Stimulated activated CD4-positive, alpha-beta T cell treated with anti-CD3 and anti-CD28 coated beads, Interleukin-12 subunit alpha, Interleukin-12 subunit beta, amount 100 ng/mL, for 4 hours (primary cell): ENCODE data around the gene SCT.

ENCODE experiments used
- DNase-seq: peaks from one replicate; pipeline ENCODE4 v3.0.0-alpha.2; 2020

Gene SCT

GRCh38 chr11:620935-621814 lies 5.8 kb downstream of the SCT start:
- no peak for DNase-seq

GRCh38 chr11:620201-620600 lies 6.8 kb downstream of the SCT start:
- DNase-seq = no peak

DNA sequence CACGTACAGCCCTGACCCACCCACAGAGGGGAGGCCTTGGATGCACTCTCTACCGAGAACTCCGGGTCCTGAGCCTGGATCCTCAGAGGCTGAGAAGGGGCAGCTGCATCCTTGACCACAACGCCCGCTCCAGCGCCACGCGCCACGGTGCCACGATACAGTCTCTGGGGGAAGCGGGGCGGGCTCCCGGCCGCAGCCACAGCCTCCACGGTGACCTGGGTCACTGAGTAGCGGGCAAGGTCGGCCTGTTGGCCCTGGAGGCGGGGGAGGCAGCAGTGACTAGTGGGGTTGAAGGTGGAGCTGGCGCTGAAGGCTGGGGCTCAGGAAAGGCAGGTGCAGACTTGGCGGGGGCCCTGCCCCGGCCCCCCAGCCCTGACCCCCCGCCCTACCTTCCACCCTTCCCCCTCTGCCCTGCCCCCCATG lies 7.3 kb downstream of the SCT start:
- no peak for DNase-seq

DNA sequence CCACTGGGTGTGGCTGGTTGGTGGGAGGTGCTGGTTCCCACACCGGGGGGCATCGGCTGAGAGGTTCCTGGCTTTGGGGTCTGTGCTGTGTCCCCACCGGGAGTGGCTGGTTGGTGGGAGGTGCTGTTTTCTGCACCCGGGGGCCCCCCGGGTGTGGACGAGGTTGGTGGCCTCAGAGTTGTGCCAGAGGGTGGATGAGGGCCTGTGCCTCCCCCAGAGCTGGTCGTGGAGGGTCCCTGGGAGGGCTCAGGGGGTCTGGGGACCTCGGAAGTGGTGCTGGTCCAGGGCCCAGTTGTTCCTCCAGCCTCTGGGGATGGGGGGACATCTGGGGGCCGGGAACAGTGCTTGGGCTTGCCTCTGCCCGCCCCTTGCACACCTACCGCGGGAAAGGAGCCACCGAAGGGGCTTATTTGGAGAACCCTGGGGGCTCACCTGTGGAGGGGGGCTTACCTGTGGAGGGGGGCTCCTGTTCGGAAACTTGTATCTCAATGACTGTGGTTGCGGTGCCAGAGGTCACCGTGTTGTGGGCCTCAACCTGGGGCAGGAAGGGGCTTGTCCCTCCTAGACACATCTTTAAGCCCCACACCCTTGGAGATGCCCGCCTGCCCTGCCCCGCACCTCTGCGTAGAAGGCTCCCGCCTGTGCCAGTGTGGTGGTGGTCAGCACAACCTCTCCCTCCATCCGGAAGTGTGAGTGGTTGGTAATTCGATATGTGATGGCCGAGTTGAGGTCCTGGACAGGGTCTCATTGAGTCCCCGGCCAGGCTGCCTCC lies 7.9 kb downstream of the SCT start:
- DNase-seq = no peak

- DNase-seq = no peak
Observed at GRCh38 chr11:617912-618682, 8.9 kb downstream of the SCT start.

GRCh38 chr11:617199-617911 lies 9.6 kb downstream of the SCT start:
- no peak for DNase-seq

GRCh38 chr11:616320-617198 lies 10.4 kb downstream of the SCT start:
- no peak for DNase-seq

DNA sequence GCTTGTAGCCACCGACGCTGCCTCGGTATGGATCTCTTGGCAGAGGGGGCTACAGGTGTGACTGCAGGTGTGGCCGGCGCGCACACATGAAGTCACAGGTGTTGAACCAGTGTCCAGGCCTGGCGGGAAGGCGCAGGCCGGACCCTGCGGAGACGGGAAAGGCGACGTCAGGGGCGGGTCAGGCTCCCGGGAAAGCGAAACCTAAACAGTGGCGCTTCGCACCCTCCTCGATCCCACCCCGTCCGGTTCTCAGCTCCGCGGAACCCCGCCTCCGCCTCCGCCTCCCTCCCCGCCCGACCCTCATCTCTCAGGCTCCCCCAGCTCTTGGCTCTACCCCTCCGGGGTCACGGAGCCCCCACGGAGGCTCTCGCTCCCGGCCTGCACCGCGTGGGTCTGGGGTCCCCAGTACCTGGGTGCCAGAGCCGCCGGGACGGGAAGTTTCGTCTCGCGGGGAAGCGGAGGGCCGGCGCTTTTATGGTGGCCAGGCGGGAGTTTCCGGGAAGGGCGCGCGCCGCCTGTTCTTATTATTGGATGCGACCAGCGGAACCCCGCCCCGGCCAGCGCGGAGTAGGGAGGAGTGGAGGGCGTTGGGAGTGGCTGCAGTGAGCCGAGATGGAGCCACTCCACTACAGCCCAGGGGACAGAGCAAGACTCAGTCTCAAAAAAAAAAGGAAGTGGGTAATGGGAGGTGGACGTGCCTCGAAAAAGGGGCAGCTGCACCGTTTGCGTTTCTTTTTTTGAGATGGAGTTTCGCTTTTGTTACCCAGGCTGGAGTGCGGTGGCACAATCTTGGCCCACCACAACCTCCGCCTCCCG lies 11.3 kb downstream of the SCT start, which contains the start of gene IRF7:
Gene IRF7, minus strand, starts transcription at position 447 of the 816 bp plus-strand sequence. CDS start 586 bp downstream, outside the sequence.
- DNase-seq = peak; percentile 78

DNA sequence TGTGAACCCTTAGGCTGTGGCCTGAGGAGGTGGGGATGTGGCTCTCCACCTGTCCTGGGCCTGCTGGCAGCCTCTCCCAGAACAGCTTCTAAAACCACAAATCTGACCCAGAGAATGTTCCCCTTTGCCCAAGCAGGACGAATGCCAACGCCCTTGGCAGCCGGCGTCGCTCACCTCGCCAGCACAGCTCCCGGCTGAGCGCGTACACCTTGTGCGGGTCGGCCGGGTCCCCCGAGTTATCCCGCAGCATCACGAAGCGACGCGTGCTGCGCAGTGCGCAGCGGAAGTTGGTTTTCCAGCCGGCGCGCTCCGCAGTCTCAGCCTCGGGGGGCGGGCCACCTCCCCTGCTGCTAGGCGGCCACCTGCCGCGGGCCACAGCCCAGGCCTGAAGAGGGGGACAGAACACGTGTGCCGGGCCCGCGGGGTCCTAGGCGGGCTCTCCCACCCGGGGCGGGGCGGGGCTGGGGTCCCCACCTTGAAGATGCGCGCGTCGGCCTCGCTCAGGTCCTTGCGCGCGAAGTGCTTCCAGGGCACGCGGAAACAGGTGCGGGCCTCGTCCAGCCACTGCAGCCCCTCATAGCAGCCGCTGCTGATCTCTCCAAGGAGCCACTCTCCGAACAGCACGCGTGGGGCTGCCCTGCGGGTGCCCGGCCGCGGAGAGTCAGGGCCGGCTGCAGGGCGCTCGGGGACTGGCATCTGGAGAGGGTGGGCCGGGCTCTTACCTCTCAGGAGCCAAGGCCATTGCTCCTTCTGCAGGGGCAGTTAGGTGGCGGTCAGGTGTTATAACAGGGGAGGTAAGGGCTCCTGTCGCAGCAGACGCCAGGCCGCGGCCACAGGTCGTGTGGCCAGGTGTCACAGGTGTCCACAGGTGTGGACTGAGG lies 12.1 kb downstream of the SCT start:
- DNase-seq = no peak

- DNase-seq = no peak
Observed at GRCh38 chr11:614021-614622, 12.9 kb downstream of the SCT start.

DNA sequence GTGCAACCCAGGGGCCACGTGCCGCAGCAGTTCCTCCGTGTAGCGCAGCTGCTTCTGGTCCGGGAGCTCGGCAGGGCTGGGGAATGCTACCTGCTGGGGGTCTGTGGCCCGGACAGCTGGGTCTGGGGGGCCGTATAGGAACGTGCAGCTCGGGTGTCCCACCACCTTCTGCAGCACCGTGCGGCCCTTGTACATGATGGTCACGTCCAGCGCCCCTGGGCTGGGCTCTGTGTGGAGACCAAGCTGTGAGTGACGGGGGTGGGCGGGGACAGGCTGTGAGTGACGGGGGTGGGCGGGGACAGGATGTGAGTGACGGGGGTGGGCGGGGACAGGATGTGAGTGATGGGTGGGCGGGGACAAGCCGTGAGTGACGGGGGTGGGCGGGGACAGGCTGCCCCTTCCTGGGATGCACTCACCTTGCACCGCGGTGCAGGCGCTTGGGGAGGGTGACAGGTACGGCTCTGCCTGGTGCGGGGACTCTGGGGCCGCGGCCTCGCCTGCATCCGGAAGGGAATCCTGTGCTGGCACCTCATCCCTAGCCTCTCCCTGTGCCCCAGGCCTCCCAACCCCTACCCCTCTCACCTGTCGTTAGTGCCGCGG lies 13.5 kb downstream of the SCT start:
- peak; percentile 79 for DNase-seq

DNA sequence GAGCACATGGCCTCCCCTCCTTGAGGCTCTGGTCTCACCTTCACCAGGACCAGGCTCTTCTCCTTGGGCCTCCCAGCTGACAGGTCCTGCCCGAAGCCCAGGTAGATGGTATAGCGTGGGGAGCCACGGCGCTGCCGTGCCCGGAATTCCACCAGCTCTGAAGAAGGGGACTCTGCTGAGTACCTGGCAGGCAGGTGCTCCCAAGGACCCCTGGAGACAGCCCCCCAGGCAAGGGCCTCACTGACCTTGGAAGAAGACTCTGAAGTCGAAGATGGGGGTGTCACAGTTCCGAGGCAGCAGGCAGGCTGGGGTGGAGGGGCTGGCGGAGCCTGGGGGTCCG lies 14.1 kb downstream of the SCT start:
- no peak for DNase-seq

- DNase-seq = no peak
Observed at GRCh38 chr11:612201-612960, 14.6 kb downstream of the SCT start.

- DNase-seq = no peak
Observed at GRCh38 chr11:611001-611996, 15.7 kb downstream of the SCT start.

DNA sequence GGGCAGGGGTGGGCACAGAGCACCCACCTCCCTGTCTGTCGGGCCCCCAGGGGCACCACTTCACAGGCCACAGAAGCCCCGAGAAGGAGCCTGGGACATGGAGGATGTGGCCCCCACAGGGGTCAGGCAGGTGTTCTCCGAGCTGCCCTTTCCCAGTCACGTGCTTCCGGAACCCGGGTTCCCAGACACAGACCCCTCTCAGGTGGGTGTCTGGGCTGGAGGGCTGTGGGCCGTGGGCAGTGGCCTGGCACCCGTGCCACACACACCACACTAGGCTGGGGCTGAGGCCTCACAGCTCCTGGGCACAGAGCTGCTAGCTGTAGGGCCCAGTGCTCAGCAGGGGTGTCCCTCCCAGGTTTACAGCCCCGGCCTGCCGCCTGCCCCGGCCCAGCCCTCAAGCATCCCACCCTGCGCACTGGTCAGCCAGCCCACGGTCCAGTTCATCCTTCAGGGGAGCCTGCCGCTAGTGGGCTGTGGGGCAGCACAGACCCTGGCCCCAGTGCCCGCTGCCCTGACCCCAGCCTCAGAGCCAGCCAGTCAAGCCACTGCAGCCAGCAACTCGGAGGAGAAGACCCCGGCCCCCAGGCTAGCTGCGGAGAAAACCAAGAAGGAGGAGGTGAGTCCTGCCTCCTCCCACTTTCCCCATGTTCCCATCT lies 16.7 kb downstream of the SCT start:
- DNase-seq = no peak

DNA sequence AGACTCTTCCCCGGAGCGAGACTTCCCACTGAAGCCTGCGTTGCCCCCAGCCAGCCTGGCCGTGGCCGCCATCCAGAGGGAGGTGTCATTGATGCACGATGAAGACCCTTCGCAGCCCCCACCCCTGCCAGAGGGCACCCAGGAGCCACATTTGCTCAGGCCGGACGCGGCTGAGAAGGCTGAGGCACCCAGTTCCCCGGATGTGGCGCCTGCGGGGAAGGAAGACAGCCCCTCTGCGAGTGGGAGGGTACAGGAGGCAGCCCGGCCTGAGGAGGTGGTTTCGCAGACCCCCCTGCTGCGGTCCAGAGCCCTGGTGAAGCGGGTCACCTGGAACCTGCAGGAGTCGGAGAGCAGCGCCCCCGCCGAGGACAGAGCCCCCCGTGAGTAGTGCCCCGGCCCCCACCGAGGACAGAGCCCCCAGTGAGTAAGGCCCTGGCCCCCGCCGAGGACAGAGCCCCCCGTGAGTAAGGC lies 17.6 kb downstream of the SCT start:
- DNase-seq = no peak
